SK-N-SH treated with all-trans-retinoic acid at 6 μM for 48 hours (cell line): Measurements from ENCODE around the gene KREMEN1.

Experiments used
- ATAC-seq: fragments of 200-7000 bp; cut with Tn5 transposase; 3 replicates; pipeline ENCODE4 v1.9.1; 2020; ENCODE audit warnings: mild to moderate bottlenecking, moderate library complexity
- ARNTL ChIP-seq: fragments of 450-650 bp; formaldehyde crosslinking; IDR thresholded peaks from 2 replicates; pipeline ENCODE4 v1.5.0; 2020; ENCODE audit warnings: low read depth, mild to moderate bottlenecking, moderate library complexity, borderline replicate concordance
- BACH2 ChIP-seq: fragments of 250-450 bp; sonication (Bioruptor Pico); IDR thresholded peaks from 2 replicates; pipeline ENCODE4 v1.9.0; 2021; ENCODE audit warnings: mild to moderate bottlenecking, borderline replicate concordance
- CREB5 ChIP-seq: fragments of 250-450 bp; sonication (Bioruptor Pico); IDR thresholded peaks from 2 replicates; pipeline ENCODE4 v1.5.1; 2020; ENCODE audit warnings: low read depth, mild to moderate bottlenecking, moderate library complexity
- CSDC2 ChIP-seq: fragments of 250-450 bp; sonication (Bioruptor Pico); IDR thresholded peaks from 2 replicates; pipeline ENCODE4 v1.5.0; 2020; ENCODE audit warnings: mild to moderate bottlenecking, moderate library complexity
- CSRNP3 ChIP-seq: fragments of 250-450 bp; sonication (Bioruptor Pico); IDR thresholded peaks from 2 replicates; pipeline ENCODE4 v1.5.1; 2021; ENCODE audit warnings: mild to moderate bottlenecking, moderate library complexity
- ESRRG ChIP-seq: fragments of 250-450 bp; sonication (Bioruptor Pico); IDR thresholded peaks from 2 replicates; pipeline ENCODE4 v1.6.1; 2021; ENCODE audit warnings: mild to moderate bottlenecking
- GLIS3 ChIP-seq: fragments of 250-450 bp; sonication (Bioruptor Pico); IDR thresholded peaks from 2 replicates; pipeline ENCODE4 v1.5.0; 2020; ENCODE audit warnings: mild to moderate bottlenecking, moderate library complexity
- ISL1 ChIP-seq: fragments of 250-450 bp; sonication (Bioruptor Pico); IDR thresholded peaks from 2 replicates; pipeline ENCODE4 v2.1.2; 2022; ENCODE audit warnings: mild to moderate bottlenecking, moderate library complexity
- OSR1 ChIP-seq: fragments of 250-450 bp; sonication (Bioruptor Pico); IDR thresholded peaks from 2 replicates; pipeline ENCODE4 v1.8.0; 2022; ENCODE audit warnings: moderate library complexity, mild to moderate bottlenecking, inconsistent platforms
- PATZ1 ChIP-seq: fragments of 250-450 bp; sonication (Bioruptor Pico); IDR thresholded peaks from 2 replicates; pipeline ENCODE4 v1.8.0; 2020; ENCODE audit warnings: mild to moderate bottlenecking, moderate library complexity, borderline replicate concordance
- POU6F1 ChIP-seq: fragments of 250-450 bp; sonication (Bioruptor Pico); IDR thresholded peaks from 2 replicates; pipeline ENCODE4 v1.8.0; 2021; ENCODE audit warnings: low read depth, mild to moderate bottlenecking, moderate library complexity, borderline replicate concordance
- RARB ChIP-seq: fragments of 250-450 bp; sonication (Bioruptor Pico); IDR thresholded peaks from 2 replicates; pipeline ENCODE4 v1.8.0; 2021; ENCODE audit warnings: mild to moderate bottlenecking, moderate library complexity
- TCF4 ChIP-seq: fragments of 250-450 bp; sonication (Bioruptor Pico); IDR thresholded peaks from 2 replicates; pipeline ENCODE4 v1.8.0; 2021; ENCODE audit warnings: mild to moderate bottlenecking, moderate library complexity, borderline replicate concordance
- TOX ChIP-seq: fragments of 250-450 bp; sonication (Bioruptor Pico); IDR thresholded peaks from 2 replicates; pipeline ENCODE4 v1.8.0; 2021; ENCODE audit warnings: mild to moderate bottlenecking, moderate library complexity, borderline replicate concordance
- TSHZ2 ChIP-seq: fragments of 250-450 bp; sonication (Bioruptor Pico); IDR thresholded peaks from 2 replicates; pipeline ENCODE4 v1.5.0; 2020; ENCODE audit warnings: mild to moderate bottlenecking, moderate library complexity
- ZFP3 ChIP-seq: fragments of 250-450 bp; sonication (Bioruptor Pico); IDR thresholded peaks from 2 replicates; pipeline ENCODE4 v1.5.0; 2020; ENCODE audit warnings: mild to moderate bottlenecking, moderate library complexity
- ZFP30 ChIP-seq: fragments of 450-650 bp; formaldehyde crosslinking; IDR thresholded peaks from 2 replicates; pipeline ENCODE4 v1.5.0; 2022; ENCODE audit warnings: mild to moderate bottlenecking, moderate library complexity
- ZNF565 ChIP-seq: fragments of 450-650 bp; formaldehyde crosslinking; conservative IDR thresholded peaks from 2 replicates; pipeline ENCODE4 v1.5.0; 2020; ENCODE audit warnings: low read depth, mild to moderate bottlenecking, moderate library complexity
- ZNF70 ChIP-seq: fragments of 450-650 bp; formaldehyde crosslinking; IDR thresholded peaks from 2 replicates; pipeline ENCODE4 v1.5.0; 2020; ENCODE audit warnings: mild to moderate bottlenecking, moderate library complexity
- ZNF8 ChIP-seq: fragments of 450-650 bp; formaldehyde crosslinking; IDR thresholded peaks from 2 replicates; pipeline ENCODE4 v1.5.0; 2020; ENCODE audit warnings: mild to moderate bottlenecking, moderate library complexity

Gene KREMEN1

GRCh38 chr22:29211466-29211865 is 138.6 kb downstream of the KREMEN1 start:
- ATAC-seq = no peak
- TF ChIP-seq CSRNP3 (CRISPR knock-in tag) (no peak), CREB5 (no peak), POU6F1 (CRISPR knock-in tag) (no peak), PATZ1 (CRISPR knock-in tag) (no peak), CSDC2 (CRISPR knock-in tag) (no peak), TSHZ2 (CRISPR knock-in tag) (no peak), ZNF8 (no peak), ZNF70 (CRISPR knock-in tag) (no peak)

- ATAC-seq = no peak
- TF ChIP-seq ZFP3 (CRISPR knock-in tag) (no peak), BACH2 (no peak), CSRNP3 (CRISPR knock-in tag) (no peak), ZNF565 (CRISPR knock-in tag) (no peak), ZFP30 (no peak), TOX (CRISPR knock-in tag) (no peak), PATZ1 (CRISPR knock-in tag) (no peak), ISL1 (CRISPR knock-in tag) (no peak)
- TF ChIP-seq, all 23 proteins: peak for 0
These were observed 139.9 kb downstream of the KREMEN1 start for GRCh38 chr22:29212743-29213142.

- no peak for ATAC-seq
- TF ChIP-seq ESRRG (CRISPR knock-in tag) = no peak
- TF ChIP-seq TCF4 (CRISPR knock-in tag) = no peak
- no peak for TF ChIP-seq ZFP3 (CRISPR knock-in tag)
- no peak for TF ChIP-seq OSR1 (CRISPR knock-in tag)
- no peak for TF ChIP-seq ARNTL
- TF ChIP-seq GLIS3 = no peak
- no peak for TF ChIP-seq ZFP30
- TF ChIP-seq CREB5 = no peak
- no peak for TF ChIP-seq TSHZ2 (CRISPR knock-in tag)
- TF ChIP-seq RARB = no peak
These were observed 140.7 kb downstream of the KREMEN1 start for GRCh38 chr22:29213493-29213892.
